Suprapubic skin (tissue), 4 donors: ENCODE measurements around the gene CHST11.

Experiments used
- EP300 ChIP-seq: sonication (generic); formaldehyde crosslinking; IDR thresholded peaks from one replicate; pipeline ENCODE4 v1.6.1; 2017; ENCODE audit warnings: antibody characterized with exemption
- POLR2A ChIP-seq, 2 donors: fragments of 450-650 bp; IDR thresholded peaks; one replicate each; pipeline ENCODE4 v1.6.1; 2017; ENCODE audit warnings: antibody characterized with exemption in 2 of 2, mild to moderate bottlenecking in 2 of 2, moderate library complexity in 2 of 2
- POLR2AphosphoS5 ChIP-seq, 3 donors: sonication (generic); formaldehyde crosslinking; IDR thresholded peaks; one replicate each; pipeline ENCODE4 v1.6.1; 2017; ENCODE audit warnings: antibody characterized with exemption in 3 of 3
- TF ChIP-seq, protein P1 (sequence below), 2 donors: fragments of 200-600 bp in 1 of 2; fragments of 450-650 bp in 1 of 2; sonication (generic) in 1 of 2; IDR thresholded peaks; one replicate each; pipeline ENCODE4 v1.5.1; 2016 to 2019; ENCODE audit warnings: antibody characterized with exemption in 2 of 2, mild to moderate bottlenecking in 1 of 2, moderate library complexity in 1 of 2

- TF ChIP-seq, protein P1, sequence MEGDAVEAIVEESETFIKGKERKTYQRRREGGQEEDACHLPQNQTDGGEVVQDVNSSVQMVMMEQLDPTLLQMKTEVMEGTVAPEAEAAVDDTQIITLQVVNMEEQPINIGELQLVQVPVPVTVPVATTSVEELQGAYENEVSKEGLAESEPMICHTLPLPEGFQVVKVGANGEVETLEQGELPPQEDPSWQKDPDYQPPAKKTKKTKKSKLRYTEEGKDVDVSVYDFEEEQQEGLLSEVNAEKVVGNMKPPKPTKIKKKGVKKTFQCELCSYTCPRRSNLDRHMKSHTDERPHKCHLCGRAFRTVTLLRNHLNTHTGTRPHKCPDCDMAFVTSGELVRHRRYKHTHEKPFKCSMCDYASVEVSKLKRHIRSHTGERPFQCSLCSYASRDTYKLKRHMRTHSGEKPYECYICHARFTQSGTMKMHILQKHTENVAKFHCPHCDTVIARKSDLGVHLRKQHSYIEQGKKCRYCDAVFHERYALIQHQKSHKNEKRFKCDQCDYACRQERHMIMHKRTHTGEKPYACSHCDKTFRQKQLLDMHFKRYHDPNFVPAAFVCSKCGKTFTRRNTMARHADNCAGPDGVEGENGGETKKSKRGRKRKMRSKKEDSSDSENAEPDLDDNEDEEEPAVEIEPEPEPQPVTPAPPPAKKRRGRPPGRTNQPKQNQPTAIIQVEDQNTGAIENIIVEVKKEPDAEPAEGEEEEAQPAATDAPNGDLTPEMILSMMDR (IDR thresholded peaks at IDR 0.05), result no peak
- TF ChIP-seq POLR2AphosphoS5 (IDR thresholded peaks at IDR 0.05), result no peak
- TF ChIP-seq POLR2A (IDR thresholded peaks at IDR 0.05), result no peak
- no peak for TF ChIP-seq EP300
Measured at GRCh38 chr12:104687823-104688573, 231.2 kb downstream of the CHST11 start.
